Measurements from ENCODE around the gene SFT2D1. TPM values are rescaled to one million over a fixed set of nuclear protein-coding genes. Genes with fewer than 3 reads are reported as not detected.
A peak's percentile ranks its signal among the peaks of the same experiment; 100 is the strongest.

Gene SFT2D1
- total RNA-seq, 1 donor from 2014 or later: 19.3 TPM

GRCh38 chr6:166308769-166309589 lies 33.4 kb downstream of the SFT2D1 start:
- Histone ChIP-seq H3K27ac (replicated peaks) (no peak overlapping the region), H3K4me1 (peaks cover 19% of the 10 kb centered on the region), H3K9me3 (replicated peaks) (no peaks in the 10 kb centered on the region), H3K36me3 (no peaks in the 10 kb centered on the region), H3K27me3 (ENCODE audit: low read depth) (peaks cover 67% of the 10 kb centered on the region), H3K4me3 (peak overlapping the region; percentile 68)
- TF ChIP-seq CTCF (IDR thresholded peaks at IDR 0.05; ENCODE audit: borderline replicate concordance): no peak
- no peak for DNase-seq
- intact Hi-C loops (cut with micrococcal nuclease): no loop called here

GRCh38 chr6:166308033-166308768 lies 34.1 kb downstream of the SFT2D1 start, which contains the start of gene PRR18:
Gene PRR18, minus strand, starts transcription at chr6:166308392. Its CDS starts 250 bp downstream, at chr6:166308142.
- peaks cover 19% of the 10 kb centered on the region for H3K4me1 ChIP-seq
- DNase-seq: no peak
- no peak within 1 kb of the TSS for H3K27ac ChIP-seq (replicated peaks)
- peak within 1 kb of the TSS; percentile 68 for H3K4me3 ChIP-seq
- peaks cover 75% of the 10 kb centered on the region for H3K27me3 ChIP-seq (ENCODE audit: low read depth)
- H3K9me3 ChIP-seq (replicated peaks): no peaks in the 10 kb centered on the region
- TF ChIP-seq CTCF (IDR thresholded peaks at IDR 0.05; ENCODE audit: borderline replicate concordance): no peak
- H3K36me3 ChIP-seq: no peaks in the 10 kb centered on the region
- intact Hi-C loops (cut with micrococcal nuclease): no loop called here

GRCh38 chr6:166307082-166308032 lies 35.0 kb downstream of the SFT2D1 start:
- intact Hi-C loops (cut with micrococcal nuclease): no loop called here
- TF ChIP-seq CTCF (IDR thresholded peaks at IDR 0.05; ENCODE audit: borderline replicate concordance): no peak
- peaks cover 83% of the 10 kb centered on the region for H3K27me3 ChIP-seq (ENCODE audit: low read depth)
- H3K4me3 ChIP-seq: peak overlapping the region; percentile 68
- H3K9me3 ChIP-seq (replicated peaks): no peaks in the 10 kb centered on the region
- DNase-seq: no peak
- no peak overlapping the region for H3K27ac ChIP-seq (replicated peaks)
- no peaks in the 10 kb centered on the region for H3K36me3 ChIP-seq
- H3K4me1 ChIP-seq: peaks cover 19% of the 10 kb centered on the region

- H3K36me3 ChIP-seq: no peaks in the 10 kb centered on the region
- no peak for TF ChIP-seq CTCF (IDR thresholded peaks at IDR 0.05; ENCODE audit: borderline replicate concordance)
- peaks cover 19% of the 10 kb centered on the region for H3K4me1 ChIP-seq
- intact Hi-C loops (cut with micrococcal nuclease): no loop called here
- H3K9me3 ChIP-seq (replicated peaks): no peaks in the 10 kb centered on the region
- DNase-seq: no peak
- peaks cover 92% of the 10 kb centered on the region for H3K27me3 ChIP-seq (ENCODE audit: low read depth)
- peak overlapping the region; percentile 68 for H3K4me3 ChIP-seq
- no peak overlapping the region for H3K27ac ChIP-seq (replicated peaks)
Observed at GRCh38 chr6:166306378-166307081, 35.8 kb downstream of the SFT2D1 start.

Data from left ventricle myocardium inferior (tissue), 1 donor.